ENCODE measurements around the gene HSD11B2.

The HSD11B2 gene

GRCh38 chr16:67424261-67424615 lies 6.7 kb upstream of the HSD11B2 start:
- no peak for TF ChIP-seq CTCF (IDR thresholded peaks at IDR 0.05)
- H3K27ac ChIP-seq = peak overlapping the region; percentile 33
- H2AFZ ChIP-seq = no peak overlapping the region
- H3K4me1 ChIP-seq = peaks cover 13% of the 10 kb centered on the region
- H3K9ac ChIP-seq = no peak overlapping the region
- no peaks in the 10 kb centered on the region for H3K9me3 ChIP-seq (ENCODE audit: control insufficient read depth, low read length)
- no peaks in the 10 kb centered on the region for H3K27me3 ChIP-seq (ENCODE audit: control insufficient read depth, insufficient read depth, low read length)
- H3K79me2 ChIP-seq = no peaks in the 10 kb centered on the region
- H3K4me3 ChIP-seq (ENCODE audit: low read depth, low read length) = no peak overlapping the region
- no peaks in the 10 kb centered on the region for H3K36me3 ChIP-seq (ENCODE audit: control insufficient read depth, insufficient read depth, low read length)
- H3K4me2 ChIP-seq (ENCODE audit: low read length) = peak overlapping the region; percentile 49

DNA sequence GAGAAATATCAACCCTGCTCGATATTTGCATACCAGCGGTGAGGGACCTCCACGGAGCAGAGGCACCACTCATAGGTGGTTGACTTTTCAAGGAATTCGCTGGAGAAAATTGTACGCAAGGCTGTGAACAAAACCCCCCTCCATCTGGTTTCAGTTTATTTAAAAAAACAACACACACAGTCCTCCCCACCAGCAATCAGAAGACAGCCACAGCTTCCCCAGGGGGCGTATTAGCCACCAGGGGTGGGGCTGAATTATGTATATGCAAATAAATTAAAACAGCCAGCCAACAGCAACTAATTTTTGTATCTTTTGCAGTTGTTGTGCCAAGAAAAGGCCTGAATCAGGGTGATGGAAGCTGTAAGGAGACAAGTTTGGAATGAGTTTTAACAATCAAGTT lies 5.9 kb upstream of the HSD11B2 start:
- Histone ChIP-seq H3K9ac (no peak overlapping the region), H3K27ac (no peak overlapping the region)

DNA sequence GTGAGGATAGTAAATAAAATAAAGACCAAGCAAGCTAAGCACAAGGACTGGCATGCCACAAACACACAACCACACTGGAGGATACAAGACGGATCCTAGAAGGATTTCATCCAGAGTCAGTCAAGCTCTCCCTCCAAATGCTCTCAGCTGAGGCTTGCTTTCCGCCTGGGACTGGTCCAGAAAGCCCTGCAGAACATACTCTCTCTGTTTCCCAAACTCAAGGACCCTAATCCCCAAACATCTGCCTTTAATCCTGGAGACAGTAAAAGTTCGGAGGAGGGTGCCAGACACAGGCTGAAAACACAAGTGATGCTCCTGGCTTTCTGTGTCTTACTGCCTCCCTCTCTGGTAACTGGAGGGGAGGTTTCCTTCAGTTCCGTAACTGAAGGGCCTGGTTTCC lies 5.3 kb upstream of the HSD11B2 start:
- no peaks in the 10 kb centered on the region for H3K9me3 ChIP-seq (ENCODE audit: control insufficient read depth, low read length)
- no peak overlapping the region for H3K4me2 ChIP-seq (ENCODE audit: low read length)
- no peak for TF ChIP-seq CTCF (IDR thresholded peaks at IDR 0.05)
- H2AFZ ChIP-seq = no peak overlapping the region
- no peaks in the 10 kb centered on the region for H3K79me2 ChIP-seq
- H3K27me3 ChIP-seq (ENCODE audit: control insufficient read depth, insufficient read depth, low read length) = no peaks in the 10 kb centered on the region
- H3K4me3 ChIP-seq (ENCODE audit: low read depth, low read length) = no peak overlapping the region
- H3K36me3 ChIP-seq (ENCODE audit: control insufficient read depth, insufficient read depth, low read length) = no peaks in the 10 kb centered on the region
- H3K9ac ChIP-seq = no peak overlapping the region
- H3K4me1 ChIP-seq = peaks cover 13% of the 10 kb centered on the region
- H3K27ac ChIP-seq = no peak overlapping the region

More for the DNA sequence above, 5.9 kb upstream of the HSD11B2 start:
- Histone ChIP-seq H2AFZ (no peak overlapping the region), H3K79me2 (no peaks in the 10 kb centered on the region), H3K36me3 (ENCODE audit: control insufficient read depth, insufficient read depth, low read length) (no peaks in the 10 kb centered on the region), H3K4me3 (ENCODE audit: low read depth, low read length) (no peak overlapping the region), H3K27me3 (ENCODE audit: control insufficient read depth, insufficient read depth, low read length) (no peaks in the 10 kb centered on the region), H3K4me2 (ENCODE audit: low read length) (no peak overlapping the region), H3K9me3 (ENCODE audit: control insufficient read depth, low read length) (no peaks in the 10 kb centered on the region), H3K4me1 (peaks cover 10% of the 10 kb centered on the region)
- no peak for TF ChIP-seq CTCF (IDR thresholded peaks at IDR 0.05)

DNA sequence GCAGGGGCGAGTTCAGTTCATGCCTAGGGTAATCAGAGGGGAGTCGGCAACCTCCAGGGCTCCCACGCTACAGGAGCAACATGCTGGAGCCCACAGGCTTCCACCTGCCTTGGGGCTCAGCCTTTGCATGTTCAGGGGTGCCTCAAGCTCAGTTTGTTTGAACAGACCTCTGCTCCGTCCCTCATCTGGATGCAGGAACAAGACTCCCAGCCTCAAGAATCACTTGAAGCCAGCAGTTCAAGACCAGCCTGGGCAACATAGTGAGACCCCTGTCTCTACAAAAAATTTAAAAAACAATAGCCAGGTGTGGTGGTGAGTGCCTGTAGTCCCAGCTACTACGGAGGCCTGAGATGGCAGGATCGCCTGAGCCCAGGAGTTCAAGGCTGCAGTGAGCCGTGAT lies 4.9 kb upstream of the HSD11B2 start:
- no peak overlapping the region for H2AFZ ChIP-seq
- no peaks in the 10 kb centered on the region for H3K9me3 ChIP-seq (ENCODE audit: control insufficient read depth, low read length)
- no peak overlapping the region for H3K4me3 ChIP-seq (ENCODE audit: low read depth, low read length)
- H3K27ac ChIP-seq = no peak overlapping the region
- H3K4me2 ChIP-seq (ENCODE audit: low read length) = no peak overlapping the region
- H3K27me3 ChIP-seq (ENCODE audit: control insufficient read depth, insufficient read depth, low read length) = no peaks in the 10 kb centered on the region
- H3K79me2 ChIP-seq = no peaks in the 10 kb centered on the region
- H3K4me1 ChIP-seq = peaks cover 13% of the 10 kb centered on the region
- TF ChIP-seq CTCF (IDR thresholded peaks at IDR 0.05) = no peak
- H3K36me3 ChIP-seq (ENCODE audit: control insufficient read depth, insufficient read depth, low read length) = no peaks in the 10 kb centered on the region
- H3K9ac ChIP-seq = no peak overlapping the region

DNA sequence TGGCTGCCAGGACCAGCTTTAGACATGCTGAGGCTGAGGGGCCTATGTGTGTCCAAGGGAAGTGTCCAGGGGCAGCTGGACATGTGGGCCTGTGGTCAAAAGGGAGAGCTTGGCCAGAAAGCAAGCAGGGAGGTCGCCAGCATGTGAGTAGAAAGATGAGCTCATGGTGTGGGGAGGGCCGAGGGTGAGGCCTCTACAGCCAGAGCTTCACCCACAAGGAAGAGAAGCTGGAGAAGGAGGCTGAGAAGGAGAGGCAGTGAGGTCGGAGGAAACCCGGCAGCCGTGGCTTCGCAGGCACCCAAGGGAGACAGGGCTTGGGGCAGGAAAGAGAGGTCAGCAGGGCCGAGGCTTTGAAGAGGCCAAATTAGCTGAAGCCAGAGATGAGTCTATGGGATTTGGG lies 4.0 kb upstream of the HSD11B2 start:
- no peak overlapping the region for H2AFZ ChIP-seq
- no peak overlapping the region for H3K9ac ChIP-seq
- H3K36me3 ChIP-seq (ENCODE audit: control insufficient read depth, insufficient read depth, low read length) = no peaks in the 10 kb centered on the region
- no peaks in the 10 kb centered on the region for H3K27me3 ChIP-seq (ENCODE audit: control insufficient read depth, insufficient read depth, low read length)
- no peaks in the 10 kb centered on the region for H3K79me2 ChIP-seq
- H3K4me2 ChIP-seq (ENCODE audit: low read length) = no peak overlapping the region
- no peak overlapping the region for H3K27ac ChIP-seq
- H3K4me1 ChIP-seq = peaks cover 17% of the 10 kb centered on the region
- no peak for TF ChIP-seq CTCF (IDR thresholded peaks at IDR 0.05)
- no peaks in the 10 kb centered on the region for H3K9me3 ChIP-seq (ENCODE audit: control insufficient read depth, low read length)
- H3K4me3 ChIP-seq (ENCODE audit: low read depth, low read length) = no peak overlapping the region
